GM19240 (cell line): ENCODE data around the gene SLIT3.

Experiments
- DNase-seq: peaks from one replicate; pipeline ENCODE4 v3.0.0; 2011; ENCODE audit warnings: low spot score; ENCODE audit not compliant: insufficient read length

The SLIT3 gene

DNA sequence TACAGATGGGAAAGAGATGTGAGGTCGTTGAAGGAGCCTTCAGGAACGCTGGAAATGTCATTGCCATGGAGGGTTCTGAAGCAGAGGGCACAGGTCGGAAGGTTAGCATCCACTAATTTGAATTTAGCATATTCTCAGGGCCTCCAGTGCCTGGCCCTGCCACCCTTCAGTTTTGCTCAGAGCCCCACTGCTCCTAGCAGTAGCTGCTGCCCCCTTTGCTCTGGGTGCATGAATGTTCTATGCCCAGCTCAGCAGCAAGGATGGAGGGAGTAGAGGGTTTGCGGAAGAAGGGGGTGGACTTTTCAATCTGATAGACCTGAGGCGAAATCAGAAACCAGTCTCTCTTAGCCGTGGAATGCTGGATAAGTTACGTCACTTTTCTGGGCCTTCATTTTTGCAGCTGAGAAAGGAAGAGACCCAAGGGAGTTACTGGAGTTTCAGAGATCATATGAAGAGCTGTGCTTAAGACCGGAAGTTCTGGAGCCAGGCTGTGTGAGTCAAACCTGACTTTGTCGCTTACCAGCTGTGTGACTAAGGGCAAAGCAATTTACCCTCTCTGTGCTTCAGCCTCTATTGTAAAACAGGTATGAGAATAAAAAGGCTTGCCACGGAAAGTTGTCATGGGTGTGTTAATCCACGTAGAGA lies 588.5 kb downstream of the SLIT3 start:
- DNase-seq, result no peak

DNA sequence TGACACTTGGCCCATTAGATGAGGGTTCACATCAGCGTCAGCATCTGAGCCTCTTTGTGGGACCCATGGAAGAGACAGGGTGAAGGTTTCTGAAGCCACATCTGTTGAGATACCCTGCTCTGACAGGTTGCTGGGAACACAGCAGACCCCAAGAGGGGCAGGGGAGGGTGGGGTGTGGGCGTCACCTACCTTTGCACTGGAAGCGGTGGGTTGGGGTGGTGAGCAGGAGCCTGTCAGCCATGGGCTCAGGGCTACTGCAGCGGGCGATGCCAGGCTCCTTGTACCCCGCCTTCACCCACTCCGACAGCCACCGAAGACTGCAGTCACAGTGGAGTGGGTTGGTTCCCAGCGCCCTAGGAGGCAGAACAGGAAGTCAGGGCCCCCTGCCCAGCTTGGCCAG lies 590.2 kb downstream of the SLIT3 start:
- DNase-seq, result no peak

DNA sequence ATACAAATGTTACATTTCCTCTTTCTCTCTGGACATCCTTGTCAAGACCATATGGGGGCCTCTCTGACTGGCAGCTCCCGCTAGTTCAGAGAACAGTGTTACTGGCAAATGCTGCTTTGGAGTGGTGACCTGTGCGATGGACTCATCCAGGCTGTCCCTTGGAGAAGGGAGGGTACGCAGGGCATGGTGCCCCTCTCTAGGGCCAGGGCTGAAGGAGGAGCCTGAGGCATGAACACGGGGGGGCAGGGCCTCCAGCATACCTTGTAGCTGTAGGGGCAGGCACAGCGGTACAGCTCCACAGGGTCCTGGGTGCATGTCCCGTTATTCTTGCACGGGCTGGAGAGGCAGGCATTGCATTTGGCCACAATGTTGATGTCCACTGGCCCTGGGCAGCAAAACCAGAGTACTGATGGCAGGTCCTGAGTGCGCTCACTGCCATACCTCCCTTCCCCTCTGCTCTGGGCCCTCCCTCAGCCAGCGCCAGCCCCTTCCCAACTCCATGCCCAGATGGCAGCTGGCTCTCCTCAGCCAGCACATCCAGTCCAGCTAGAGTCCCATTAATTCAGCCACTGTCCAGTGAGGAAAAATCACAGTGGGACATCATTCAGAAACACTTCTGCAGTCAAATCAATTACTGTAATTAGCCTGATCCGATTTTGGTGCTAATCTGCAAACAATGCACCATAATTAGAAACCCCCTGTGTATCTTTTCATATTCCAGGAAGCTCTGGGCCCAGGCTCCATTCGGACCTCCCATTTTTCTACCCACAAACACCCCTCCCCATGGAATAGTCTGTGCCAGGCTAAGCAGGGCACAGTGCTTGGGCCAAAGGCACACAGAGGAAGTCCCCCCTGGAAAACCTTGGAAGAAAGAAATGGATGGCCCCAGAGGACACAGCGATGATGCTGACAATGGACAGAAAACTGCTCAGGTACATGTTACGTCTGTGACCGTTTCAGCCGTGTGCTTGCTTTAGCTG lies 592.9 kb downstream of the SLIT3 start:
- no peak for DNase-seq

DNA sequence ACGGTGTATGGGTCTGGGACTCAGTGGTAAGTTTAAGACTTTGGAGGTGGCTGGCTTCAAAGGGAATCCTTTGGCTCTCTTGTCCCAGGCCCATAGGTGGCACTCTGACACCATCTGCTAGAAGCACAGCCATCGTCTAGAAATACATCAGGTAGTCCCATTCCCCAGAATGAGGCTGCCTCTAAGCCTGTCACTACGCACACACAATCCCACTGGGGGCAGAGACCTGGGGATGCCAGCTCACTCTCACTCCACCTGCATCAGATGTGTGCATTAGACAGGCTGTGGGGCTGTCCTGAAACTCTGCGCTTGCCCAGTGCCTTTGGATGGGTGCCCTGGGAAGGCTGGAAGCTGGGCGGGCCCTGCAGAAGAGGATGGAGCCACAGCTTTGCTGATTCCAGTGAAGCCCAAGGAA lies 594.3 kb downstream of the SLIT3 start:
- no peak for DNase-seq

DNA sequence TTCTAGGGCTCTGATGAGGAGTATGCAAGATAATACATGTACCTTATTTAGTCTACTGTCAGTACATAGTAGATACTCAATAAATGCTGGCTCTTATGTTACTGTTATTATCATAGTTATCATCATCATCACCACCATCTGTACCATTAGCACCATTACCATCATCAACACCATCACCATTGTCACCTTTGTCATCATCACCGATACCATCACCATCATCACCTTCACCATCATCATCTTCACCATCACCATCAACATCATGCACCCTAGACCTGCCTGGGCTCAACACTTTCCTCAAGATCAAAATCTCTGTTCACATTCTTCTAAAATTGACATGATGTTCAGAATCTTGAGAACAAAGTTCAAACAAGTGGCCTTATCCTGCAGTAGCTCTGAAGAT lies 595.6 kb downstream of the SLIT3 start:
- DNase-seq, result no peak

DNA sequence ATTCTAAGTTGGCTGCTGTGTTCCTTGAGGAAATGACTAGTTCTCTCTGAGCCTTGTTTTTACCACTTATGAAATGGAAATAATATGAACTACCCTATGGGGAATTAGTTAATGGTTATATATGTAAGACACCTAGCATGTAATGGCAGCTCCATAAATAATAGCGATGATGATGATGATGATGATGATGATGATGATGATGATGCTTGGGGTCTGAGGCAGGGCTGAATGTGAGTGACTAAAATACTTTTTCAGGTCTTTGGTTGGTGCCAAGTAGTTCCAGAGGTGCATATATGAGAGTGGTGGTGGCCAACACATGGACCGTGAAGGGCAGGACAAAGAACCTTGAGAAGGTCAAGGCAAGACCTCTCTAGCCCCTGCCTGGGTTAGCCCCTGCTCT lies 598.4 kb downstream of the SLIT3 start:
- DNase-seq, result no peak

DNA sequence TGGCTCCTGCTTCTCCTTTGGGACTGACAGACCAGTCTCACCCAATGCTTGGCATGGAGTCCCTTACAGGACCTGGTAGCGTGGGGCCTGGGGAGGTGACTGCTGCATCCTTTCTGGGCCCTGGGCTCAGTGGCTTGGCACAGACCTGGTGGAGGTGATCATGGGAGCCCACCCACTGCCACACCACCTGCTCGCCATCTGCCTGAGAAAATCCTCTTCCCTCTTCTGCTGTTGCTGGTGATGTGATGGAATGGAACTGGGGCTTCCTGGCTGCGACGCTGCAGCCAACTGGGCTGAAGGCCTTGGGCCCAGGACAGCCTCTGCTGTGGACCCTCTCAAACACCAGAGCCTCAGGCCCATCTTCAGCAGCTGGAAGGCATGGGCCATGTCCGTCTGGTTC lies 599.3 kb downstream of the SLIT3 start:
- DNase-seq, result no peak

DNA sequence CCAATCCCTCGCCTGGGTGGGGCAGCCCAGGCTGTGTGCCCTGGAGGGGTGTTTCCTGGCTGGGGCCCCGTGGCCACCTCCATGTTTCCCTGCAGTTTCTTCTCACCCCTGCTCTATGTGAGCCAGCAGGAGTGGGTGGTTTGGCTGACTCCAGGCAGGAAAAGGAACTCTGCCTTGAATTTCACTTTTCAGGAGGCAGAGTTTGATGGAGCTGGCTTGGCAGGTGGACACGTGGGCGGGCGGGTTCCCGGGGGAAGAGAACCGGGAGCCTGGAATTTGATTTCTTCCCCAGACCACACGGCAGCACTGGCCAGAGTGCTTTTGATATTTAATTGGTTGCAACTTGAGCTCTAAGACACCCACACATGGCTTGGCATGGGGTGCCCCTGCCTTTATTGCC lies 601.9 kb downstream of the SLIT3 start:
- no peak for DNase-seq

DNA sequence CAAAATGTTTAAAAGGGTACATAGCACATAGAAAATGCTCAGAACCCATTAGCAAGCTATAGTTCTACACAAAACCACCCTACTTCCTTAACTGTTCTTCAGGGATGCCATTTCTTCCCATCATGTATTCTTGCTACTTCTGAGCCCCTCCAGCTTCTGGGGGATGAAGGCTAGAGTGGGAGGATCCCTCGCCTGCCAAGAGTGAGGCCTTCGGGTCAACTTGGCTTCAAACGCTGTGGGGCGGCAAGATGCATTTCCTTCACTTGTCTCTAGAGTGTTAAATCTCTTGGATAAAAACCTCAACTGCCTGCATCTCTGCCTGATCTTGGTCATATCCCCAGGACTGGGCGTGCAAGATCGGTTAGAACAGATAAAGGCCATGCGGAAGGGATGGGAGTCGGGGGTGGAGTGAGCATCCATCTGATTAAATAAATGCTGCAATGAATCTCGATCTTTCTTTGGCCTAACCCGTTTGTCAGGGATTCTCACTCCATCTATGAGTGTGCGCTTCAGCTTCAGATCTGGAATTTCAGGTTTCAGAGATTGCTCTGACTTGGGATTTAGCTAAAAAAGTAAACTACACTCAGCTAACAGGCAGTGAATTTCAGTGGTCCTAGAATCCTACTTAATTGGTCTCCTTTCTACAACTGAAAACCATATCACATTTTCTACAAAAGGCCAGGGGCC lies 603.8 kb downstream of the SLIT3 start:
- DNase-seq, result no peak

DNA sequence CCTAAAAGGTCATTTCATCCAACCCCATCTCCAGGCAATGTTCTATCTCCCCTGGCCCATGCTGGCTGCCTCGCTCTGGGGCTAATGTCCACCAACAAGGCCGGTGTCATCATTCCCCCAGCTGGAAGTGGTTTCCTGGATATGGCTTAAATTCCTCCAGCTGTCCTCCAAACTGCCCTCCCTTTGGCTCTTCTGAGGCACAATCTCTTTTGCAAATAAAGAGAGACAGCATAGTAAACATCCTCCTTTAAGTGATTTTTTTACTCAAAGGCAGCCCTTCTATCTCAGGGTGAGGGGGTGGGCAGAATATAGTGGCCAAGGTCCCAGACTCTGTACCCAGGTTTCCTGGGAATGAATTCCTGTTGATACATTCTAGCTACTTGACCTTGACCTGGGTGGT lies 604.3 kb downstream of the SLIT3 start:
- DNase-seq, result no peak

DNA sequence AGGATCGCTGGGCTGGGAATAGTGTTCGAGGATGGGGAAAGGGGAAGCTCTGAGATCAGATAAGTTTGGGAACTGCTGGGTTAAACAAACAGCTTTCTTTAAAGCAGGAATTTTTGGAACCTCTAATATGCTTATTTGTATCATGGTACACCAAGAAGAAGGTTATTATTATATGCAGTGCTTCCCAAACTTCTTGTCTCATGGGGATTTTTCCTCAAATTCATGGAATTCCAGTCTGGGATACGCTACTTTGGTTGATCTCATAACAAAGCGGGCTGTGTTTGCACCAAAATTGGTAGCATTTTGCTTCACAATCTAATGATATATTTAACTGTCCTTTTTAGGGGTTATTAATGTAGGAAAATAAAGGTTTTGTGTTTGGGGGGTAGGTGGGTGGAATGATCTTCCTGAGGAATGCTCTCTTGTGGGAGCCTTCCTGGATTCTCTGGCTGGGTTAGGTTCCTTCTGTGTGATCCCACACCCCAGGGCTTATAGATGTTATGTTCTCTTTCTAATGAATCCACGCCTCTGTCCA lies 605.6 kb downstream of the SLIT3 start:
- no peak for DNase-seq

DNA sequence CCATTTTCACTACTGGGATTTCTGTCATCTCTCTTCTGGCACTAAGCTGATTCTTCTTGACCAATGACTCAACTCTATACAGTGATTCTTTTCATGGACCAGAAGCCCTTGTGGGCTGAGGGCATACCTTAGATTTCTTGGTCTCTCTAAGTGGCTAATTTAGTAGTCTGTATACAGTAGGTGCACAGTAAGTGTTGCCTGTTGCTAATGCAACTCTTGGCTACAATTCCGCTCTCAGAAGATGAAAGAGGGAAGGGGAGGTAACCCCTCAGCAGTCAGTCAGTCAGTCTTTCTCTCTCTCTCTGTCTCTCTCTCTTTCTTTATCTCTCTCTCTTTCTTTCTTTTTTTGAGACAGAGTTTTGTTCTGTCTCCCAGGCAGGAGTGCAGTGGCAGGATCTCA lies 606.6 kb downstream of the SLIT3 start:
- DNase-seq, result no peak

DNA sequence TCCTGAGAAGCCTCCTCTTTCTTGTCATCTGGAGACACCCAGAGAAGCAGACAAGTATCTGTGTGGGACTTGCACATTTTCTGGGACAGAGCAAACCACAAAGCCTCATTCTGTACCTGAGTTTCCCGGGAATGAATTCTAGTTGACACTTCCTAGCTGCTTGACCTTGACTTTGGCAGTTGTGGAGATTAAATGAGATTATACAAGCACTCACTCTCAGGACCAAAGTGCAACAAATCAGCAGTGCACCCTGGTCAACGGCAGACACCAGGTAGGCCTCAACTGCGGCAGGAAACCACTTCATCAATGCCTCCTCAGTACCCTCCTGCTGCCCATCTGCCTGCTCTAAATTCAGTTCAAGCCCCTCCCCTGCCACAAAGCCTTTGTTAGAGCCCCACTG lies 607.1 kb downstream of the SLIT3 start:
- no peak for DNase-seq

DNA sequence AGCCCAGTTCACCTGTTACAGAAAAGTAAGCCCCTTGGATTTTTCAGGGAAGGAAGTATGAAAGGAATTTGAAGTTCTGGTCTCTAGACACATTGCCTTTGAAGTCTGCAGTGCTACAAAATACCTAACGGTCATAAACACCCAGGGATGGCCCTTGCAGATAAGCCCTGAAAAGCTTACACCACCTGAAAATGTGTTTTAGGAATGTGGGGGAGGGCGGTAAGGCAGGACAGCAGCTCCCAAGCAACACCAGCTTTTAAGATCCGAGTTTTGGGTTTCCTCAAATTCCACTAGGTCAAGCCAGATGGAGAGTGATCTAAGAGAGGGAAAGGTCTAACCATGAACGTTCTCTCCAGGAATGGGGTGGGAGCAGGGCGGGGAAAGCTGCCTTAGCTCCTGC lies 607.6 kb downstream of the SLIT3 start:
- no peak for DNase-seq

DNA sequence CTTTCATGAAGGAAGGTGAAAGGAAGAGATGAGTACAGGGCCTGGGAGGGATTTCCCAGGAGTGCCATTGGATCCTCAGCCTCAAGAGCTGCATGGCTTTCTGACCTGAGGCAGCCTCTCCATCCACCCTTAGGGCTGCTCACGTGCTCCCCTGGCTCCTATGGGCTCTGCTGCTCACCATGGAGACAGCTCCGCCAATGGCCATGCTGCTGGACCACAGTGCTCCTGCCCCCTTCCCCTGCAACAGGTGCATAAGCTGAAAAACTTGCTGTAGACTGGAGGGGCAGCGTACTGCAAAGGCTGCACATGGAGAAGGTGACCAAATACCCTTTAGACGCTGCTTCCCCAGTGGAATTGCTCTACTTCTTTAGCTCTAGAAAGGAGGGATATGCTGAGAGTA lies 609.0 kb downstream of the SLIT3 start:
- DNase-seq, result no peak

DNA sequence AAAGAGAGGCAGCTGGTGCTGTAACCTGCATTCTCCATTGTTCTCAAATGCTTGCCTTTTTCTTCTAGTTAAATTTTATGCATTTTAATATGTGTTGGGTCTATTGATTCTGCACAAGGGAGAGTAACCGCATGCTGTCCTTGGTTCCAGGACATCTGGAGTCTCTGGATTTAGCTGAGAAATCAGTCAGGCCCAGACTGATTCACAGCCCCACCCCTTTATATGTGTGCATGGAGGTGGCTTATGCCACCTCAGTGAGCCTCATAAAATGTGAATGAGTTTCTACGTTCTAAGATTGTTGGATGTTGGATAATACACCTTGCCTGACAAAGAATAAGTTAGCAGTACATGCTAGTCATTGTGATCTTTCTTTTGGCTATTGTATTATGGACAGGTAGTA lies 611.7 kb downstream of the SLIT3 start:
- DNase-seq, result no peak

DNA sequence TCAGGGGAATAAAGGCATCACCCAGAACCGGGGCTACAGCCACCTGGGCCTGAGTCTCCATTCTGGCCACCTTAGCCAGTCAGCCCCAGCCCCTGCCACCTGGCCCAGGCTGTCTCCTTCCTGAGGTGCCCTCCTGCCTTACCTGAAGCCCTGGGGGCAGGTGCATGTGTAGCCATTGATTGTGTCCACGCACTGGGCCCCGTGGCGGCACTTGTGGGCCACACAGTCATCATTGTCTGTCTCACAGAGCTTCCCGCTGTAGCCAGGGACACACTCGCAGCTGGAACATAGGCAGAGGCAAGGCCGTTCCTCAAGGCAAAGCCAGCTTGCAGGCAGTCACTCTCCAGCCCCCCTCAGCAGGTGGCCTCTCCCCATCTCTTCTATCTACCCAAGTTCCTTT lies 614.1 kb downstream of the SLIT3 start:
- no peak for DNase-seq

DNA sequence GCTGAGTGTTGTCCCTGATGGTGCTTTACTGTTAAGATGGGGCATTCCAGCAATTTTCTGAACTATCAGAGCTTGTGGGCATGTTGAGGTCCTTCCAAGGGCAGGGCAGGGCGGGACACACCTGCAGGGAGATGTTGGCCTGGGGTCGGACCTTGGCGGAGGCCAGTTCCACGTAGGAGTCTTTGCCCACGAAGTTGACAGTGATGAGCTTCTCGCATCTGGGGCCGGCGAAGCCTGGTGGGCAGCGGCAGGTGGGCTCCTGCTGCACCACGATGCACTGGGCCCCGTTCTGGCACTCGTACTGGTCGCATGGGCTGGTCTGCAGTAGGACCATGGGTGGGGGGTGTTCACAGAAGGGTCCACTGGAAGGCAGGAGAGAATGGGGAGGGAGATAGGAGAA lies 615.4 kb downstream of the SLIT3 start:
- no peak for DNase-seq

DNA sequence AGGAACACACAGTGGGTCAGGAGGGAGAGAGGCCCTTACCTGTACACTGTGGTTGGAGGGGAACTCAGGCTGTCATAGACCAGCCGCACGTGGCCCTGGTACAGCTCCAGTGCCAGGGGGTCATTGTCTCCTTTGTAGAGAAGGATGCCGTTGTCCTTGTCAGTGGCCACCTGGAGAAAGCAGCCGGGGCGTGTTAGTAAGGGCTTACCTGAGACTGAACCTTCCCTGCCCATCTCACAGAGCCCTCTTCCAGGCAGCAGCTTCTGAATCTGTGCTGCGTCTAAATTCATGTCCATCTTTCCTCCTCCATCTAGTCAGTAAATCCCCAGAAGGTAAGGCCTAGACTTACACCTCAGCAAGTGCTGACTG lies 617.0 kb downstream of the SLIT3 start:
- no peak for DNase-seq

DNA sequence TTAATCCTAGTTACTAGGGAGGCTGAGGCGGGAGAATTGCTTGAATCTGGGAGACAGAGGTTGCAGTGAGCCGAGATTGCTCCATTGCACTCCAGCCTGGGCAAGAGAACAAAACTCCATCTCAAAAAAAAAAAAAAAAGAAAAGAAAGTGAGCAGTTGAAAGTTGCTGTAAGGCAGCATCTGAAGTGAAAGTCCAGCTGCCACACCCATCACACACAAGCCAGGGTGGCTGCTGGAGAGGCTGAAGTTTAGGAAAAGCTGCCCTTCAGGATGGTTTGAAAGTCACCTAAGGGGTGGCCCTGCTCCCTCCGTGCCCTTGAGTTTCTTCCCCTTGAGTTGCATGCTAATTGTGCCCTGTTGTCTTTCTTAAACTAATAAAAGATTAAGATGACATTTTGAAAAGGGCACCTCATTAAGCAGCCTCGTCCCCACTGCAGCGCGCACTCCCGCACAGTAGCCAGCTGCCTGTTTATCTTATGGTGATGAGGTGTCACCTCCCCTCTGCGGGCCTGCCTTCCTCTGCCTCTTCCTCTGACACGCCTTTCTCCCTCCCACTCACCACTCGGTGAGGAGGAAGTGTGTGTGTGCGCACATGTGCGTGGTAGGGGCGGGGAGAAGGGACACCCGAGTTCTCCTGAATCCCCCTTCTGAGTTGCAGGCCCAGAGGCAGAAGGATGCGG lies 617.6 kb downstream of the SLIT3 start:
- DNase-seq, result no peak

DNA sequence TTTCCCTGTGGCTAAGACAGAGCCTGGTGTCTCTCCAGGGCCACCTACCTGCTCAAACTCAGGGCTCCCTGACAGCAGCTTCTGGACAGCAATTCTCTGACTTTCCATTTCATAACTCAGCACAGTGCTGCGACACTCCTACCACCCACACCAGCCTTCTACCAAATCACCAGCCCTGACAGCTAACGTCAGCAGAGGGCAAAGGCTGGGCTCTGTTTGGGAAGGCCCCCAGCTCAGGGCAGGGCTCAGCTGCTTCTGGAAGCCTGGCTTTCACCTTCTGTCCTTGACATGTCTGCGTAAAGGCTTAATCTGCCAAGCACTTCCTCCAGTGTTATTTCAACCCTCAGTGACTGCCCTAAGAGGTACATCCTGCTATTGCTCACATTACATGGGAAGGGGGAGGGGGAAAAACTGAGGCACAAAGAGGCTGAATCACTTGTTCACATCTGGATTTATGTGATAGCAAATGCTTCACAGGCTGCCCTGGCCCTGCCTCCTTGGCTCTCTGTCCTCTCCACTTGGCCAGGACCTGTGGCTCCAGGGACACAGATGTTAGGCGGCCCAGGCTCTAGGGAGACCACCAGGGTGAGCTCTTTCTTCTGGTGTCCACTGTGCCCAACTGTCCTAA lies 619.3 kb downstream of the SLIT3 start:
- DNase-seq, result no peak
